ENCODE measurements around the gene UQCC3. TPM values are rescaled to one million over a fixed set of nuclear protein-coding genes. Genes with fewer than 3 reads are reported as not detected.

Gene UQCC3
- total and polyA plus RNA-seq, 2 of the 13 experiments (the other 11 are each of a cell fraction or from before 2014, with no cell fraction given) = 7.7 to 16.0 TPM

GRCh38 chr11:62705413-62705812 lies 33.9 kb downstream of the UQCC3 start:
- Histone ChIP-seq H3K27me3 (ENCODE audit: control insufficient read depth in 1 of 2, insufficient read depth in 2 of 2, low read length in 2 of 2) (no peaks in the 10 kb centered on the region), H4K20me1 (ENCODE audit: insufficient read depth, low read length) (peaks cover 6% of the 10 kb centered on the region; the same call in 1 of the 2 replicates), H3K4me2 (ENCODE audit: low read depth, low read length) (peak overlapping the region; percentile 99), H2AFZ (ENCODE audit: low read length) (no peak overlapping the region), H3K36me3 (replicated peaks in 1 of 2; ENCODE audit: control insufficient read depth in 1 of 2, insufficient read depth in 2 of 2, low read length in 2 of 2) (peaks cover 7 to 24% of the 10 kb centered on the region in 2 experiments), H3K9me3 (ENCODE audit: low read length) (no peaks in the 10 kb centered on the region), H3K79me2 (ENCODE audit: insufficient read depth, low read length) (no peaks in the 10 kb centered on the region), H3K4me3 (replicated peaks in 1 of 3; ENCODE audit: insufficient read depth in 1 of 3, low read depth in 2 of 3, low read length in 3 of 3) (peak overlapping the region; percentile 70 to 86 (median 80)), H3K4me1 (ENCODE audit: insufficient read depth, low read length) (peaks cover 18% of the 10 kb centered on the region), H3K9ac (ENCODE audit: insufficient read depth, low read depth, low read length) (peak overlapping the region; percentile 78), H3K27ac (ENCODE audit: extremely low read length, insufficient read depth, low read length) (peak overlapping the region; percentile 69)
- in situ Hi-C loops (cut with HindIII; ENCODE audit: extremely low pct_ligation_motif_present, low pct_unique_long_range_greater_than_20kb) = loop anchor here (10.0 kb wide), 1 partner anchor 311 kb away; no protein-coding TSS in a partner anchor
- intact Hi-C loops (cut with micrococcal nuclease; ENCODE audit: unreplicated experiment) = no loop called here
- no peak; the same call in 2 of the 3 replicates for ATAC-seq
- FAIRE-seq = no peak
- CTCF ChIA-PET (ENCODE audit: low intra/inter-chr PET ratio, low total read pairs) = no interaction called here
- no peak for DNase-seq (ENCODE audit: low spot score)
- TF ChIP-seq MED8 (CRISPR knock-in tag; IDR thresholded peaks at IDR 0.05; ENCODE audit: insufficient replicate concordance) (no peak), XBP1 (CRISPR knock-in tag; IDR thresholded peaks at IDR 0.05) (no peak), NFE2L1 (CRISPR knock-in tag; IDR thresholded peaks at IDR 0.05; ENCODE audit: borderline replicate concordance) (0 out of 2 replicates have a peak, but pooled peaks have one; percentile 65), ZNF770 (CRISPR knock-in tag; IDR thresholded peaks at IDR 0.05) (no peak)
- 60% methylated on average over 7 of the region's 7 CpGs for WGBS (ENCODE audit: low lambda C conversion rate)
- no TSS peak for BruUV-seq (replicated peaks)
- POLR2A ChIA-PET = interaction anchor here (0.8 to 4.3 kb wide), 13 partner anchors 22 to 136 kb away, joined by 3 to 27 read pairs (median 8); partner anchors contain the start of genes B3GAT3, C11orf98, CSKMT and HNRNPUL2
